ENCODE measurements around the gene JAG1.

JAG1 gene

GRCh38 chr20:10705801-10706459 is 32.1 kb upstream of the JAG1 start:
- no peak for DNase-seq (ENCODE audit: low read depth, low spot score)
- H3K4me3 ChIP-seq (ENCODE audit: low read length), result no peak overlapping the region

GRCh38 chr20:10701607-10702006 is 27.8 kb upstream of the JAG1 start:
- DNase-seq (ENCODE audit: low read depth, low spot score), result no peak

GRCh38 chr20:10699941-10700340 is 26.1 kb upstream of the JAG1 start:
- no peak for DNase-seq (ENCODE audit: low read depth, low spot score)
- no peak overlapping the region for H3K4me3 ChIP-seq (ENCODE audit: low read length)

More at GRCh38 chr20:10701607-10702006, 27.8 kb upstream of the JAG1 start:
- H3K4me3 ChIP-seq (ENCODE audit: low read length), result no peak overlapping the region

- no peak overlapping the region for H3K4me3 ChIP-seq (ENCODE audit: low read length)
- no peak for DNase-seq (ENCODE audit: low read depth, low spot score)
These were observed 25.7 kb upstream of the JAG1 start for GRCh38 chr20:10699489-10699888.

GRCh38 chr20:10696650-10697049 is 22.9 kb upstream of the JAG1 start:
- peak; percentile 28 for DNase-seq (ENCODE audit: low read depth, low spot score)
- H3K4me3 ChIP-seq (ENCODE audit: low read length), result no peak overlapping the region

- H3K4me3 ChIP-seq (ENCODE audit: low read length), result no peak overlapping the region
- DNase-seq (ENCODE audit: low read depth, low spot score), result no peak
These were observed 15.6 kb upstream of the JAG1 start for GRCh38 chr20:10689385-10689784.

GRCh38 chr20:10687895-10688294 is 14.1 kb upstream of the JAG1 start:
- no peak overlapping the region for H3K4me3 ChIP-seq (ENCODE audit: low read length)
- no peak for DNase-seq (ENCODE audit: low read depth, low spot score)

GRCh38 chr20:10686356-10687133 is 12.7 kb upstream of the JAG1 start:
- no peak for DNase-seq (ENCODE audit: low read depth, low spot score)
- H3K4me3 ChIP-seq (ENCODE audit: low read length), result no peak overlapping the region

- H3K4me3 ChIP-seq (ENCODE audit: low read length), result no peak overlapping the region
- DNase-seq (ENCODE audit: low read depth, low spot score), result no peak
These were observed 9.7 kb upstream of the JAG1 start for GRCh38 chr20:10683537-10683936.

GRCh38 chr20:10682939-10683338 is 9.1 kb upstream of the JAG1 start:
- H3K4me3 ChIP-seq (ENCODE audit: low read length), result no peak overlapping the region
- no peak for DNase-seq (ENCODE audit: low read depth, low spot score)

- no peak for DNase-seq (ENCODE audit: low read depth, low spot score)
- H3K4me3 ChIP-seq (ENCODE audit: low read length), result no peak overlapping the region
These were observed 7.7 kb upstream of the JAG1 start for GRCh38 chr20:10681494-10681893.

GRCh38 chr20:10680571-10680970 is 6.8 kb upstream of the JAG1 start:
- DNase-seq (ENCODE audit: low read depth, low spot score), result no peak
- no peak overlapping the region for H3K4me3 ChIP-seq (ENCODE audit: low read length)

- no peak overlapping the region for H3K4me3 ChIP-seq (ENCODE audit: low read length)
- DNase-seq (ENCODE audit: low read depth, low spot score), result no peak
These were observed 5.5 kb upstream of the JAG1 start for GRCh38 chr20:10679269-10679668.

GRCh38 chr20:10676518-10676917 is 2.7 kb upstream of the JAG1 start:
- no peak overlapping the region for H3K4me3 ChIP-seq (ENCODE audit: low read length)
- DNase-seq (ENCODE audit: low read depth, low spot score), result no peak

GRCh38 chr20:10675450-10675848 is 1.6 kb upstream of the JAG1 start:
- no peak for DNase-seq (ENCODE audit: low read depth, low spot score)
- H3K4me3 ChIP-seq (ENCODE audit: low read length), result no peak overlapping the region

- no peak for DNase-seq (ENCODE audit: low read depth, low spot score)
- peak overlapping the region; percentile 50 for H3K4me3 ChIP-seq (ENCODE audit: low read length)
These were observed 1.1 kb upstream of the JAG1 start for GRCh38 chr20:10674684-10675449.

- no peak for DNase-seq (ENCODE audit: low read depth, low spot score)
These were observed 490 bp downstream of the JAG1 start for GRCh38 chr20:10673176-10673841.

GRCh38 chr20:10672624-10673127 is 1.1 kb downstream of the JAG1 start:
- peak overlapping the region; percentile 20 for H3K4me3 ChIP-seq (ENCODE audit: low read length)
- no peak for DNase-seq (ENCODE audit: low read depth, low spot score)

More at GRCh38 chr20:10673176-10673841, 490 bp downstream of the JAG1 start:
- peak overlapping the region; percentile 50 for H3K4me3 ChIP-seq (ENCODE audit: low read length)

GRCh38 chr20:10671919-10672623 is 1.7 kb downstream of the JAG1 start:
- H3K4me3 ChIP-seq (ENCODE audit: low read length), result no peak overlapping the region
- no peak for DNase-seq (ENCODE audit: low read depth, low spot score)
